Activated B cell treated with CpG ODN at 0.5 μM for 24 hours (primary cell): ENCODE results near the gene VMA21. TPM values are rescaled to one million over a fixed set of nuclear protein-coding genes. Genes with fewer than 3 reads are reported as not detected.
A peak's percentile ranks its signal among the peaks of the same experiment; 100 is the strongest.

ENCODE experiments used
- ATAC-seq: fragments of 200-7000 bp; cut with Tn5 transposase; one replicate; pipeline ENCODE4 v1.10.0; 2021; ENCODE audit warnings: low read depth, mild to moderate bottlenecking, moderate library complexity
- CTCF ChIA-PET: fragments of 350-600 bp; sonication (Branson Sonifier 250); formaldehyde crosslinking; loops from one replicate; lab custom pipeline; 2021; ENCODE audit warnings: antibody characterized with exemption; lab: Charles Lee
- POLR2A ChIA-PET: fragments of 350-600 bp; sonication (Branson Sonifier 250); formaldehyde crosslinking; loops from one replicate; lab custom pipeline; 2021; ENCODE audit warnings: antibody characterized with exemption; lab: Charles Lee
- DNase-seq: peaks from one replicate; pipeline ENCODE4 v3.0.0; 2022
- H3K27ac Mint-ChIP-seq: one replicate; pipeline ENCODE4 v1.8.0; 2020; ENCODE audit warnings: mixed read lengths
- H3K27me3 Mint-ChIP-seq: one replicate; pipeline ENCODE4 v1.8.0; 2021; ENCODE audit warnings: mixed read lengths
- H3K36me3 Mint-ChIP-seq: one replicate; pipeline ENCODE4 v1.8.0; 2021; ENCODE audit warnings: low read depth, mixed read lengths
- H3K4me1 Mint-ChIP-seq: one replicate; pipeline ENCODE4 v1.8.0; 2021; ENCODE audit warnings: mixed read lengths
- H3K4me3 Mint-ChIP-seq: one replicate; pipeline ENCODE4 v1.8.0; 2020; ENCODE audit warnings: mild to moderate bottlenecking, mixed read lengths
- H3K9me3 Mint-ChIP-seq: one replicate; pipeline ENCODE4 v1.8.0; 2020; ENCODE audit warnings: mixed read lengths
- CTCF ChIP-seq: fragments of 200-600 bp; IDR thresholded peaks from one replicate; pipeline ENCODE4 v1.8.0; 2022; ENCODE audit warnings: antibody characterized with exemption, mild to moderate bottlenecking
- intact Hi-C: fragments of 100-400 bp; cut with micrococcal nuclease; formaldehyde crosslinking; loops from one replicate; pipeline ENCODE4 v1.15.1; 2024
- total RNA-seq: library from RNA; stranded (reverse); gene quantifications from 2 replicates; pipeline ENCODE4 v1.2.3, GENCODE V29; 2022

Gene VMA21
- total RNA-seq, 1 donor from 2014 or later = 26.5 TPM

GRCh38 chrX:151393514-151393913 lies 3.5 kb upstream of the VMA21 start:
- no peak for TF ChIP-seq CTCF
- no peak for DNase-seq
- CTCF ChIA-PET = no interaction called here
- H3K27ac Mint-ChIP-seq = no peak overlapping the region
- H3K27me3 Mint-ChIP-seq = no peaks in the 10 kb centered on the region
- H3K4me3 Mint-ChIP-seq = no peak overlapping the region
- intact Hi-C loops = no loop called here
- POLR2A ChIA-PET = no interaction called here
- no peaks in the 10 kb centered on the region for H3K9me3 Mint-ChIP-seq
- no peaks in the 10 kb centered on the region for H3K36me3 Mint-ChIP-seq
- H3K4me1 Mint-ChIP-seq = peaks cover 24% of the 10 kb centered on the region
- ATAC-seq = no peak

GRCh38 chrX:151396042-151396824 lies 773 bp upstream of the VMA21 start:
- Mint-ChIP-seq H3K27me3 (no peaks in the 10 kb centered on the region), H3K27ac (peak overlapping the region; percentile 95), H3K36me3 (peaks cover 5% of the 10 kb centered on the region), H3K4me1 (peaks cover 43% of the 10 kb centered on the region), H3K9me3 (no peaks in the 10 kb centered on the region), H3K4me3 (peak overlapping the region; percentile 81)
- DNase-seq = no peak
- peak; percentile 15 for ATAC-seq
- ChIA-PET POLR2A (interaction anchor here (0.8 to 1.7 kb wide), 4 partner anchors 13 to 1458 kb away, joined by 3 to 6 read pairs (median 4); partner anchors contain the start of genes CETN2, EOLA2 and NSDHL), CTCF (no interaction called here)
- intact Hi-C loops = loop anchor here (2.0 to 5.0 kb wide), 7 partner anchors 413 to 1764 kb away; partner anchors contain the start of genes CD99L2, CETN2, EOLA2 and HMGB3
- TF ChIP-seq CTCF = no peak

GRCh38 chrX:151397741-151398070 lies 700 bp downstream of the VMA21 start:
- no peaks in the 10 kb centered on the region for H3K27me3 Mint-ChIP-seq
- intact Hi-C loops = loop anchor here (2.0 to 5.0 kb wide), 7 partner anchors 415 to 1765 kb away; partner anchors contain the start of genes CD99L2, CETN2, EOLA2 and HMGB3
- no peak for TF ChIP-seq CTCF
- H3K36me3 Mint-ChIP-seq = peaks cover 7% of the 10 kb centered on the region
- ATAC-seq (no peak), DNase-seq (no peak)
- H3K4me1 Mint-ChIP-seq = peaks cover 43% of the 10 kb centered on the region
- POLR2A ChIA-PET = interaction anchor here (0.7 to 1.7 kb wide), 3 partner anchors 12 to 1857 kb away, joined by 4 to 7 read pairs (median 6); partner anchors contain the start of genes CETN2, EOLA1 and NSDHL
- H3K9me3 Mint-ChIP-seq = no peaks in the 10 kb centered on the region
- peak overlapping the region; percentile 87 for H3K4me3 Mint-ChIP-seq
- H3K27ac Mint-ChIP-seq = peak overlapping the region; percentile 79
- CTCF ChIA-PET = no interaction called here

- POLR2A ChIA-PET = no interaction called here
- H3K27me3 Mint-ChIP-seq = no peaks in the 10 kb centered on the region
- peak overlapping the region; percentile 87 for H3K4me3 Mint-ChIP-seq
- H3K36me3 Mint-ChIP-seq = peaks cover 9% of the 10 kb centered on the region
- H3K27ac Mint-ChIP-seq = no peak overlapping the region
- intact Hi-C loops = loop anchor here (5.0 kb wide), 3 partner anchors 1036 to 1766 kb away; partner anchors contain the start of genes EOLA2, MAMLD1 and TMEM185A
- DNase-seq (no peak), ATAC-seq (no peak)
- TF ChIP-seq CTCF = no peak
- CTCF ChIA-PET = no interaction called here
- H3K4me1 Mint-ChIP-seq = peaks cover 41% of the 10 kb centered on the region
- H3K9me3 Mint-ChIP-seq = no peaks in the 10 kb centered on the region
These were observed 1.3 kb downstream of the VMA21 start for GRCh38 chrX:151398346-151398745.

GRCh38 chrX:151402719-151403390 lies 5.8 kb downstream of the VMA21 start:
- Mint-ChIP-seq H3K4me1 (peaks cover 25% of the 10 kb centered on the region), H3K4me3 (no peak overlapping the region), H3K27ac (no peak overlapping the region), H3K36me3 (peaks cover 24% of the 10 kb centered on the region), H3K9me3 (no peaks in the 10 kb centered on the region), H3K27me3 (no peaks in the 10 kb centered on the region)
- intact Hi-C loops = no loop called here
- ATAC-seq = no peak
- TF ChIP-seq CTCF = no peak
- POLR2A ChIA-PET = no interaction called here
- no peak for DNase-seq
- CTCF ChIA-PET = no interaction called here
